ENCODE data around the gene SLC2A4RG.

DNA sequence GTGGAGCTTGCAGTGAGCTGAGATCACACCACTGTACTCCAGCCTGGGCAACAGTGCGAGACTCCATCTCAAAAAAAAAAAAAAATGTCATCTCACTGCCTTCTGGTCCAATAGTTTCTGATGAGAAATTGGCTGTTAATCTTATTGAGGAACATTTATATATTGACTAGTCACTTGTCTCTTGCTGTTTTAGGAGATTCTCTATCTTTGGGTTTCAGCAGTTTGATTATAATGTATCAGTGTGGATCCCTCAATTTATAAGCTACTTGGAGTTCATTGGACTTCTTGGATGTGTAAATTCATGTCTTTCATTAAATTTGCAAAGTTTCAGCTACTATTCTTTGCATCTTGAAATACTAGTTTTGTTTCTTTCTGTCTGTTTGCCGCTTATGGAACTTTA lies 20.6 kb upstream of the SLC2A4RG start:
- TF ChIP-seq POLR2A (IDR thresholded peaks at IDR 0.05; ENCODE audit: low read length) (no peak), GATA1 (IDR thresholded peaks at IDR 0.05; ENCODE audit: low read depth, low read length) (no peak)

Data from erythroblast (primary cell).